Stimulated activated CD4-positive, alpha-beta T cell treated with anti-CD3 and anti-CD28 coated beads, TNF-alpha, amount 100 ng/mL, for 4 hours (primary cell): ENCODE data around the gene FKBP11.

Experiments
- DNase-seq, 3 experiments: peaks; one replicate each; pipeline ENCODE4 v3.0.0-alpha.2; 2020; ENCODE audit warnings: low read depth in 3 of 3

The FKBP11 gene

GRCh38 chr12:48925304-48926011, at the start of gene FKBP11:
Gene FKBP11 (minus strand): TSS chr12:48925492. CDS start chr12:48925428, 64 bp downstream.
- DNase-seq, result peak; percentile 58 to 69 (median 62)

DNA sequence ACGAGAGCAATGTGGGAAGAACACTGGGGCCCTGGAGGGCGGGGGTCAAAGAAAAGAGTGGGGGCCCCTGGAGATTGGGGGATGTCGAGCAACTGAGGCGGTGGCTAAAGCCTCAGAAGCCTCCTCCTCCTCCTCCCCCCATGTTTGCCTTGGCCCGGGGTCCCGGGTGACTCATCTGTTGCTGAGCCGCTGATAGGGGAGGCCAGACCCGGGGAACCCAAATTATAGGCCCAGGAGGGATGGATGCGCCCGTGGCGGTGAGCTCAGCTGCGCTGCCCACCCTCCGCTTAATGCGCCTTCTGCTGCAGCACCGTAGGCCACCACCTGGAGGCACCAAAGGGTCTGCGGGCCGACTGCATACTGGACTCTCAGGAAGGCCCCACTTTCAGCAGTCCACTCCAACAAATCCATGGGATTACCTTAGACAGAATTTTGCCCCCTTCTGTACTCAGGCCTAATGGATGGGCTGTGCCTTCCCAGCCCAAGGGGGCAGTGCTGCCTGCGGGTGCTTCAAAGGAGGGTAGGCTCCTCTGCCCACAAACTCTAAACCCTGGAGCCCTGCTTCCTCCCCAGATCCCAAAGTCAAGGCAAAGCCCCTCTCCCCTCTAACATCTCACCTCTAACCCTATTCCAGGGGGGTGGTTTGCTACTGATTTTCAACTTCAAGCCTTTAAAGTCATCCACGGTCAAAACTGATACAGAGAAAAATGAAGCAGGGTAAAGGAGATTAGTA, 48.8 kb upstream of the FKBP11 start:
- no peak for DNase-seq

- DNase-seq, result no peak
These were observed 48.2 kb upstream of the FKBP11 start for GRCh38 chr12:48973531-48973930.

- DNase-seq, result no peak
These were observed 47.7 kb upstream of the FKBP11 start for GRCh38 chr12:48972952-48973483.

DNA sequence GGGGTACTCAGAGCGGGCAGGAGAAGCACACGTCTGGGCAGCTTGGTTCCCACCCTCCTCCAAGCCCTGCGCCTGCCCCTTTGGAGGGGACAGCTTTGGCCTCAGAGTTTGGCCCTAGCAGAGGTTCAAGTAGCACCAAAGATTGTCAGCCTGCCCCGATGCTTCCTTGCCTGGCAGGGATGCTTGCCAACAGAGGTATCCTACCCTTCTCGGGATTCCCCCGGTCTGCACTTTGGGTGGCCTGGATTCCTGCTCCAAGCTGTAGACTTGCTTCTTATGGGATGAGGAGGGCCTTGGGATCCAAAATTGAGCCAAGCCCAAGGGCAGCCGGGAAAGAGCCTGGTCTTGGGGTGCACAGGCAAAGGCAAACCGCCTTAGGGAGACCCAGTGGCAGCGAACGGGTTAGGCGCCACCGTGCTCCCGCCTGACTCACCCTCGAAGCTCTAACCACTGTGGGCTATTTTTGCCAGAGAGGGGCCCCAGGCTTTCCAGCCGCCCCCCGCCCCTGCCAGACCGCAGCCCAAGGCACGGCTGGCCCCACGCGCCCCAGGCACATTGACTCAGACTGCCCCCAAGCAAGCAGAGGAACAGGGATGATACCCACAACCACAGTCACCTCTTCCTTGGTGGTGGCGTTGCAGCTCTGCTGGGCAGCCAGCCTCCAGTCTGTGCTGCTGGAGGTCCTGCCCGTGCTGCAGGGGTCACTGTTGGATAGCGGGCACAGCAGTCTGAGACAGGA, 47.1 kb upstream of the FKBP11 start:
- DNase-seq, result no peak

- DNase-seq, result no peak
These were observed 45.5 kb upstream of the FKBP11 start for GRCh38 chr12:48970702-48971334.

- DNase-seq, result peak; percentile 39 to 47 (median 43)
These were observed 44.8 kb upstream of the FKBP11 start for GRCh38 chr12:48969833-48970701.

GRCh38 chr12:48969160-48969771, 44.0 kb upstream of the FKBP11 start:
- DNase-seq, result no peak

DNA sequence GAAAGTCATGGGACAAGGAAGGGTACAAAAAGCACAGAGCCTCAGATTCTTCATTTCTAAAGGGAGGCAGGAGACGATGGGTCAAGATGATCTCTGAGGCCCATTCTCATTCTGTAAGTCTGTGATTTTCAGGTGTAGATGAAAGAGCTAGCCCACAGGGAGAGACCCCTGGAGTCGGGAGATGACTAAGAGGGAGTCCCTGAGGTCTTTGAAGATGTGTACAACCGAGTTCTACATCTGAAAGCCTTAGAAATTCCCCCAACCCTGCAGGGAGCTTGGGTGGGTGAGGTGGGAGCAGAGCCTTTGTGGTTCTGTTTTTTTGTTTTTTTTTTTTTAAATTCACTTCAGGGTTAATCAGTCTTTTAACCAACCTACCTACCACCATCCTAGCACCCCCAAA, 43.2 kb upstream of the FKBP11 start:
- no peak for DNase-seq

DNA sequence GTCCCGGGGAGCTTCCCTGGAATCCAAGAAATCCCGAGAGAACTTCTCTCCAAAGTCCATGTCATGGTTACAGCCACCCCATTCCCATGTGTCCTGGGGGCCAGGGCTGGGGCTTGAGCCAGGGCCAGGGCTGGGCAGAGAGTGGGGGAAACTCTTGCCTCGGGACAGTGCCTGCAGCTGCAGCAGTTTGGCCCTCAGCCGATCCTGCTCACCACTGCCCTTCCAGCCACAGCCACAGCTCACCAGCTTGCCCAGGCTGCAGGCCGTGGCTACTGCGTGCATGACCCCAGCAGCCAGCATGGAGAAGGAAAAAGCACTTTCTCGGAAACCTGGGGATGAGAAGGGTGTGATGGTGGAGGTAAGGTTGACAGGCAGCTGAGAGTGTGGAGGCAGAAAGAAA, 42.7 kb upstream of the FKBP11 start:
- no peak for DNase-seq

DNA sequence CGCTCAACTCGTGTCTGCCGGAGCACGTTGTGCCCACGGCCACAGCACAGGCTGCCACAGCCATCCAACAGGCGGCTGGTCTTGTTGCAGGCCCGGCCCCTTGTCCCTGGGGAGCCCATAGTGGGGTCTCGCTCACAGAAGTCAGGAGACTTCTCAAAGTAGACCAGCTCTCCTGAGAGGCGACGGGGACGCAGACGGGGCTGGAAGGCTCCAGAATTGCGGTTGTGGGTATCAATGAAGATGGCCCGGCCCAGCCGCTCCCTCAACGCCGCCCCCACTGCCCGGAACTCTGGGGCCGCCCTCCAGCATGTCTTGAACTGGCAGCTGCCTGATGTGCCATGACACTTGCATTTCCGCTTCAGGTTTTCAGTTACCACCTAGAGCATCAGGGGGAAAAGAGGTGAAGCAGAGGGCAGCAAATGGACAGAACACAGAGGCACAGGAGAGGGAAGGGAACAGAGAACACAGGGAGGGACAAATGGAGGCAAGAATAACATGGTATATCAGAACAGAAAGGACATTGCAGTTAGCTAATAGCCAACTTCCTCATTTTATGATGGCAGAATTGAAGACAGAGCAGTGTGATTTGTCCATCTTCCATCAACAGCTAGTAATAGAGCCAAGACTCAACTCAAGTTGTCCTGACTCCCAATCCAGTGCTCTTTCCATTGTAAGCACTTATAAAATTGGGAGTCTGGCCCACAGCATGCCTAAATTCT, 41.0 kb upstream of the FKBP11 start:
- no peak for DNase-seq

DNA sequence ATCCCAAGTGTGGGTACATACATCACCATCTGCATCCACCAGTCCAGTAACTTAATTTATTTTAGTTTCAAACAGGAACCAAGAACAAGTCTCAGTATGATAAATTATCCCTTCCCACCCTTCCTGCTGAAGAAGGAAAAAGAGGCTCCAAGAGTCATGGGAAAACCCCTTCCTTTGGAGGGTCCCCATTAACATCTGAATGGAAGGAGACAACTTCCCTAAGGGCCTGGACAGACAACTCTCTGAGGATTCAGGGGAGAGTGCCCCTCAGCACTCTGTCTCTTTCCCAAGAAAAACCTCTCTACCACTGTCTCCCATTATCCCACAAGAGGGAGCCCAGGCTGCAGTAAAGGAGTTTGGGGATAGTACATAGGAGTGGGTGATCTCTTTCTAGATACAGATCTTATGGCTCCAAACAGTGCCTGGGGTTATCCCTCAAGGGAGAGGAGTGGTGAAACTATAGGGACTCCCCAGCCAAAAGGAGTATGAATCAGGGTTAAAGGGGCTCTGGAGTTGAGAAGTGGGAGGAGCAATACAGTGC, 40.1 kb upstream of the FKBP11 start:
- no peak for DNase-seq

GRCh38 chr12:48961801-48962200, 36.5 kb upstream of the FKBP11 start:
- DNase-seq, result no peak

DNA sequence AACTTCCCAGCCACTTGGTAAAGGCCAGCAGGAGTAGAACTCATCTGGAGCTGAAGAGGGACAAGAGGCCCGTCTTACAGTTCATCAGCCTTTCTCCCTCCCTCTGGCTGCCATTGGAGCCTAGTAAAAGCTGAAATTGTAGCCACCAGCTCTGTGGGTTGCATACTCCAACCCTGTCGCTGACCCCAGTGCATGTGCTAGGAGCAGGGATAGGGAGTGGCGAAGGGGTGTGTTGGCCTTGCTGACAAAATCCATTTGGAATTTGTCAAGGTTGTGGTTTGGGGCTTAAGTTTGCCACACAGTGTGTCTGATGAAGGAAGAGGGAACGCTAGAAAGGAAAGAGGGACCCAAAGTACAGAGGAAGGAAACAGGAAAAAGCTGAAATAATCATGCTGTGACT, 36.0 kb upstream of the FKBP11 start:
- no peak for DNase-seq

DNA sequence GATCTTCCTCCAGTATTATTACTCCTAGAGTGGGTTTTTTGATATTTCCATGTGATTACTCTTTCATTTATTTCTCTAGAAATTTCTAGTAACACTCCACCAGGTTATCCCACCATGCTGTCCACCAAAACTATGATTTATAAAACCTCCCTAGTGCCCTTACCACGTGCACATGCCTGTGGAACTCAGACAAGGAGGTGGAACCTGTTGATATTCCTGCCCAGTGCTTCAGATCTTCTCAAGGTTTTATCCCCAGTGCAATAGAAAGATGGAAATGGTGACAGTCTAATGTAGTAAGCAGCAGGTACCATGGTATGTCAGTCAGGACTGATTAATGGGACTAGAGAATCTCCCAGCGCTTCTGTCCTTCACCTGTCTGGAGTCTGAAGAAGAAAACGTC, 35.5 kb upstream of the FKBP11 start:
- DNase-seq, result no peak

GRCh38 chr12:48958049-48958388, 32.7 kb upstream of the FKBP11 start:
- DNase-seq, result no peak

DNA sequence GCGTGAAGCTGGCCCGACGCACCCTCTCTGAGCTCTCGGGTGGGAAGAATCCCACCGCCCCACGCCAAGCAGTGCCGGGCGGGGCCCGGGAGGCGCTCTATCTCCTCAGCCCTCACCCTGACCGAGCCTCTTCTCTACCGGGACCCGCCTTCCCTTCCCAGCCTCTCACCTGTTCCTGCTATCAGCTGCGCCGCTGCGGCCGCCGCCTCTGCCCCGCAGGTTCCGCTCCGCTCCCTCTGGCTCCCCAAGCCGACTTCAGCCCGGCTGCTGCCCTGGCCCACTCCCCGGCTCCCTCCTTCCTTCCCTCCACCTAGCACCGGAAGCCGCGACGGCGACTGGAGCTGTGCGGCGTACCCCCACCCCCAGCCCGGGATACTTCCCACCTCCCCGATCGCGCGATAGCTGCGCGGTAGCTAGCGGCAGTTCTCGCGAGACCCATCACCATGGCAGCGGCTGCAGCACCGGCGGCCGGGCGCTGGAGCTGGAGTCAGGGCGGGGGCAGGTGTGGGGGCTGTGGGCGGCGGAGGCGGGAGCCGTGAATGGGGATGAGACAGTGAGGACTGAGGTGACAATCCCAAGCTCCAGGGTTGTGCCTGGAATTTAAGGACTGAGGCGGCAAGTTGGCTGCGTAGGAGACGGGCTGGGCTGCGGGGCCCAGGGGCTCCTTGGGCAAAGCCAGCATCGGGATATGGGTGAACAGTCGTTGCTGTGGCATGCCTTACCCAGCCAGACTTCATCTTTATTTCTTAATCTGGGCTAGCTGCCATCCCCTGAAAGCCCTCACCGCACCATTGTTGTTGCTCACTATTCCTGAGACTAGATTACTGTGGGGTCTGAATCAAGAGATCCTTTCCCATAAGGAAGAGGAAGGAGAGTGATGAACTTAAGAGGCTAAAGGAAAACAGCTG, 32.1 kb upstream of the FKBP11 start, which contains the start of gene ARF3:
ARF3 (minus strand) TSS at position 347 of the 908 bp plus-strand sequence. CDS start 16,392 bp downstream, outside the sequence.
- DNase-seq, result peak; percentile 84 to 89 (median 84)
